ENCODE measurements around the gene NEK2.
"Not testable (repeated sequence)": the region's sequence is repeated elsewhere in the genome, so short reads cannot be mapped to it uniquely, and the experiment has no call there.

Gene NEK2

DNA sequence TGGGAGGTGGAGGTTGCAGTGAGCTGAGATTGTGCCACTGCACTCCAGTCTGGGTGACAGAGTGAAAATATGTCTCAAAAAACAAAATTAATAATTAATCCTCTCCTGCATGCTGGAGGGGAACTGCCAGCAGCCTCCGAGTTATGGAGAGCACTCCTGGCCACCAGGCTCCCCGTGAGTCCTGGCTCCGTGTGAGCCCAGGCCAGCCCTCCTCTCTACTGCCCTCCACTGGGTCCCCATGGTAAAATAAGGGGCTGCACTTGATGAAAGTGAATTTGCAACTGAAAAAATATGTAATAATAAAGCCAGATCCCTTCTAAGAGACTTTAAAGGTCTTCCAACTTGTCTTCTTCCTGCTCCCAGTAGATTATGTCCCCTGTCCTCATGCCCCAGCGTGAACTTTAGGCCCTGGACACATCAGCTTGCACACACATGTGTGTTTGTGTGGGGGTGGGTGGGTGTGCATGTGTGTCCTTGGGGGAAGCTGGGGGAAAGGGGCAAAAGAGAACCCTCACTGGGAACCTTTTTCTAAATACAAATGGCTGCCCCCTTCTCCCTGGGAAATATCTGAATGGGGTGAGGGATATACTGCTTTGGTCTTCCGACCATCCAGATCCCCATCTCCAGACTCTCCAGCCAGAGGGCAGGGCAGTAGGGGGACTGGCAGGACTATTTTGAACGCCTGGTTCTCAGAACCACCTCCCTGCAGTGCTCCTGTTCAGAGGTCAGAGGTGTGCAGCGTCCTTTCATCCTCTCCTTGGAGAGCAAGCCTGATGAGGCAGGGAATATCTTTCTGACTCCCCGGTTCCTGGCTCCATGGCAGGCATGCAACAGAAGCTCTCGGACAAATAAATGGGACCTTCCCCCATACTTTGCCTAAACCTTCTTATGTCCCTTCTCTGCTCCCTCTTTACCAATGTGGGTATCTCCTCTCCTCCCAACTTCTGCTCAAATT lies 26.2 kb downstream of the NEK2 start:
- peak; percentile 33 for DNase-seq

DNA sequence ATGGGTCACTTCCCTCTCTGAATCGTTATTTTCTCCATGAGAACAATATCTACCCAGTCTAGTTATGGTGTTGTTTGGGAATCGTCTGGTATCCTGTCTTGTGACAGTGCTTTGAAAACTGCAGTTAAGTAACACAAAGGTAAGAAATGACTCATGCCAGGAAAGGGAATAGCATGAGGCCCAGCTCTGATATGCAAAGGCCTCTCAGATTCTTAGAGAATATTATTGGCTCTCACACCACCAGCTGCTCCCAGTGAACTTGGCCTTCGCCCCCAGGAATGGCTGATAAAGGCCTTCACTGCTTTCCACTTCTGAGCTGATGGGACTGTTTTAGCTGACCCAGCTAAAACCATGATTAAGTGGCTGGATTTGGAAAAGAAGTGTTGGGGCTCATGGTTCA lies 27.1 kb downstream of the NEK2 start:
- DNase-seq: no peak

DNA sequence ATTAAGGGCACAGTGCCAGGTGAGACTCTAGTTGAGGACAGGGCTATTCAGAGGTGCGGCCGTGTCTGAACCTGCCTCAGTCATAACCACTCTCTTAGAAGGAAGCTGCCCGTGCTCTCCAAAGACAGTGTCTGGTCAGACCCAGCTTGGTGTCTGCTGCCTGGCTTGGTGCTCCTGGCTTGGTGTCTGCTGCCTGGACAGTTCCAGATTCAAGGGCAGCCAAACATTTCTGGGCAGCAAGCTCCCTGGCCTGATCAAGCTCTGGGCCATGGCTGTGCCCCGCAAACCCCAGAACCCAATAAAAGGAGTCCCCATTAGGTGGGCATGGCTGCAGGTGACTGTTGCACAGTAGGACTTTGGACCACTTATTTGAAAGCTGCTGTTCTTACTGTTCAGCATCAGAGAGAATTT lies 27.7 kb downstream of the NEK2 start:
- DNase-seq: no peak

DNA sequence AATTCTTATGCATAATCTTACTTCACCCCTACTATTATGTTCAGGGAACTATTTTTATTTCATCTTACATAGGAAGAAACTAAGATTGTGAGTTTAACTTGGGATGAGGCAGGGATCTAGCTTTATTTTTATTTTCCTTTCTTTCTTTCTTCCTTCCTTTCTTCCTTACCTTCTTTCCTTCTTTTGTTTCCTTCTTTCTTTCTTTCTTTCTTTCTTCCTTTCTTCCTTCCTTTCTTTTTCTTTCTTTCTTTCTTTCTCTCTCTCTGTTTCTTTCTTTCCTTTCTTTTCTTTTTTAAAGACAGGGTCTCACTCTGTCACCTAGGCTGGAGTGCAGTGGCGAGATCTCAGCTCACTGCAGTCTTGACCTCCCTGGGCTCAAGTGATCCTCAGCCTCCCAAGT lies 28.9 kb downstream of the NEK2 start:
- DNase-seq: no peak

DNA sequence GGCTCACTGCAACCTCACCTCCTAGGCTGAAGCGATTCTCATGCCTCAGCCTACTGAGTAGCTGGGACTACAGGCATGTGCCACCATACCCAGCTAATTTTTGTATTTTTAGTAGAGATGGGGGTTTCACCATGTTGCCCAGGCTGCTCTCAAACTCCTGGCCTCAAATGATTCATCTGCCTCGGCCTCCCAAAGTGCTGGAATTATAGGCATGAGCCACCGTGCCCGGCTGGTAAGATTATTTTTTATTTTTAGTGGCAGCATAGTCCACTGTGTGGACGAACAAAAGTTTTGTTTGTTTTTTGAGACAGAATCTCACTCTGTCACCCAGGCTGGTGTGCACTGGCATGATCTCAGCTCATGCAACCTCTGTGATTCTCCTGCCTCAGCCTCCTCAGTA lies 29.8 kb downstream of the NEK2 start:
- not testable (repeated sequence) for DNase-seq

DNA sequence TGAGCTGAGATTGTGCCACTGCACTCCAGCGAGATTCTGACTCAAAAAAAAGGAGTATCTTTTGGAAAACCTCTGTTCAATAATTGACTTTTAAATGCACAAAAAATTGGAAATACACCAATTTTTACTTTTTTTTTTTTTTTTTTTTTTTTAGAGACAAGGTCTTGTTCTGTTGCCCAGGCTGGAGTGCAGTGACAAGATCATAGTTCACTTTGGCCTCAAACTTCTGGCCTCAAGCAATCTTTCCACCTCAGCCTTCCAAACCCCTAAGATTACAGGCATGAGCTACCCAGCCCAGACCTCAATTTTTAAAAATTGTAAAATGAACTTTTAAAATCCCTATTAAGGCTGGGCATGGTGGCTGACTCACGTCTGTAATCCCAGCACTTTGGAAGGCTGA lies 30.8 kb downstream of the NEK2 start:
- DNase-seq: no peak

DNA sequence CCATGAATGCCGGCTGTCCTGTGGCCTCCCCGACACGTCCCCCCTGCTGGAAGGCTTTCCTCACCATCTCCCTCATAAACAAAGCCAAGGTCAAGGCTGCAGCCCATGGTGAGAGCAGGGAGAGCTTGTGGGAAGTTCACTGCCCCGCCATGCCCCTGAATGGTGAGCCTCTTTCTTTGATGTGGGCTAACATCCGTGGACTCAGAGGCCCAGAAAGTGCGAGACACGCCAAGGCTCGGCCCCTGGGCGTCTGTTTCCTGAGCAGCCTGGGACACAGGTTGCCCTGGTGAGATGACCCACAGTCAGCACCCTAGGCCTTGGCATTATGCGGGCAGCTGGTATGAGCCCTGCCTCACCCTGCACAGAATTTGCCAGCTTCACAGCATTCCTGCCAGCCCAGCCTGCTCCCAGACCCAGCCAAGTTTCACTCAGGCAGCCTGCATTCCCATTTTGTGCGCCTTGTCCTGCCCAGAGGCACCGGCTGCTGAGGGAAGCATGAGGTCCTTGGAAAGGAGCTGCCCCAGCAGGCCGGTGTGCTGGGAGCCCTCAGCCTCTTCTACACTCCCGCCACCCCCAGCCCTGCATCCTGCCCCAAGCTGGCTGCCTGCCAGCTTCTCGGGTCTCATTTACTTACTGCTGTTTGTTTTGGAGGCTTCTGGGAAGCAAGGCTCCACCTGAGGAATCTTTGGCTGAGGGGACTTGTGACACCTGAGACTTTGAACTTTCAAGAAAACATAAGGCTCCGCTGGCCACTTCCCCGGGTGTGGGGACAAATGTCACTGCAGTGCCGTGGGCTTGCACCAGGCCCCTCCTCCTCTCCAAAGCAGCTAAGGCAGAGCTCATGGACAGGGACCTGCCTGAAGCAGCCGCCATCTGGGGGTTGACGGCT lies 31.9 kb downstream of the NEK2 start:
- DNase-seq: no peak

DNA sequence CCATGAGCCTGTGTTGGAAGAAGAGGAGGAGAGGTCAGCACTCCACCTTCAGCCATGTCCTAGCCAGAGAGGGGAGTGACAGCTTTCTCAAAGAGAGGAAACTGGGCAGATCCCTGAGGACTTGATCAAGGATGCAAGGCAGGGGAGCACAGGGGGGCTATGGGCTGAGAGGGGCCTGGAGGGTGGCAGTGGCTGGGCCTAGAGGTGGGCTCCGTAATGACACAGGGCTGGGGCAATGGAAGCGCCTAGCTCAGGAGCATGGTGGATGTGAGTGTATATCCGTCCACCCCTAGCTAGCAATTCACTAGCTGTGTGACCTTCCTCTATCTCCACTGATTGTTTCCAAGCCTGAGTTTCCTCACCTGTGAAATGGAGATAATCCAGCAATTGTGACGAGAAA lies 32.6 kb downstream of the NEK2 start:
- no peak for DNase-seq

DNA sequence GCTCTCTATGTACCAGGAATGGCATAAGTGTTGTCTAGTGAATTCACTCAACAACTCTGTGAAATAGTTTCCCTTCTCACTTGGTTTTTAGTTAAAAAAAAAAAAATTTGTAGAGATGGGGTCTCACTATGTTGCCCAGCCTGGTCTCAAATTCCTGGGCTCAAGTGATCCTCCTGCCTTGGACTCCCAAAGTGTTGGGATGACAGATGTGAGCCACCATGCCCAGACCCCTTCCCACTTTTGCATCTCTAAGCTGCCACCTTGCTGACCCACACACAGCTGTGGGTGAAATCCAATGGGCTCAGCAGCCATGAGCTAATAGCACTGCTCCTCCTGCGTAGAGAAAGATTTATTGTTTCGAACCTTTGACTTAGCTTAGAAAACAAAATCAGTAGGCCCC lies 33.5 kb downstream of the NEK2 start:
- no peak for DNase-seq

DNA sequence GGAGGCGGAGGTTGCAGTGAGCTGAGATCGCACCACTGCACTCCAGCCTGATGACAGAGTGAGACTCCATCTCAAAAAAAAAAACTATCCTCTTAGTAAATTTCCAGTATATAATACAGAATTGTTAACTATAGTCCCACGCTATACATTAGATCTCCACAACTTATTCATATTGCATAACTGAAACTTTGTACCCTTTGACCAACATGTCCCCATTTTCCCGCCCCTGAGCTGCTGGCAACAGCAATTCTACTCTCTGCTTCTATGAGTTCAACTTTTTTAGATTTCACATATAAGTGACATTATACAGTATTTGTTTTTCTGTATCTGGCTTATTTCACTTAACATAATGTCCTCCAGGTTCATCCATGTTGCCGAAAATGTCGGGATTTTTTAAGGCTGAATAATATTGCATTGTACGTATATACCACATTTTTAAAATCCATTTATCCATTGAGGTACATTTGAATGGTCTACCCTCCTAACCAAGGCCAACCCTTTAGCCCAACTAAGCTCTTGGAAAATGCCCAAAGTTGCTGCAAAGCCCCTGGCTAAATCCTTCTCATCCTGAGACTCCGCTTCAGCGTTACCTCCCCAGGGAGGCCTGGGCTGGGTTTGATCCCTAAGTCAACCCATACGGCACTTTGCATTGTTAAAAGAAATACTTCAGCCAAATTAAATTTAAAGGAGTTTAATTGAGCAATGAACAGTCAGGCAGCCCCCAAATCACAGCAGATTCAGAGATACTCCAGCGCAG lies 34.2 kb downstream of the NEK2 start:
- DNase-seq: no peak

DNA sequence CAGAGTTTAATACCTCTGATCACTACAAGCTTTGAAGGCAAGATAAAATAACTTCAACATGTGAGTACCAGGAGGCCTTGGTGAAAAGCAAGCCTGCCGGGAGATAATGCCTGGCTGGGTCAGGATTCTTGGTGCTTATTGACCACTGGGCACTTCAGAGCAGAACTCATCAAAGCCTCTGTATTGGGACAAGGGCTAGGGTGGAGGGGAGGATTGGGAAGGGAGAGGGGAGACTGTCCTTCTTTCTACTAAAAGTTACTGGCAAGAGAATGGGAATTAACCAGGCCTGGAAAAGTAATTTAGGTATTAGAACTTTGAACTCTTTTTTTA lies 35.2 kb downstream of the NEK2 start:
- no peak for DNase-seq

DNA sequence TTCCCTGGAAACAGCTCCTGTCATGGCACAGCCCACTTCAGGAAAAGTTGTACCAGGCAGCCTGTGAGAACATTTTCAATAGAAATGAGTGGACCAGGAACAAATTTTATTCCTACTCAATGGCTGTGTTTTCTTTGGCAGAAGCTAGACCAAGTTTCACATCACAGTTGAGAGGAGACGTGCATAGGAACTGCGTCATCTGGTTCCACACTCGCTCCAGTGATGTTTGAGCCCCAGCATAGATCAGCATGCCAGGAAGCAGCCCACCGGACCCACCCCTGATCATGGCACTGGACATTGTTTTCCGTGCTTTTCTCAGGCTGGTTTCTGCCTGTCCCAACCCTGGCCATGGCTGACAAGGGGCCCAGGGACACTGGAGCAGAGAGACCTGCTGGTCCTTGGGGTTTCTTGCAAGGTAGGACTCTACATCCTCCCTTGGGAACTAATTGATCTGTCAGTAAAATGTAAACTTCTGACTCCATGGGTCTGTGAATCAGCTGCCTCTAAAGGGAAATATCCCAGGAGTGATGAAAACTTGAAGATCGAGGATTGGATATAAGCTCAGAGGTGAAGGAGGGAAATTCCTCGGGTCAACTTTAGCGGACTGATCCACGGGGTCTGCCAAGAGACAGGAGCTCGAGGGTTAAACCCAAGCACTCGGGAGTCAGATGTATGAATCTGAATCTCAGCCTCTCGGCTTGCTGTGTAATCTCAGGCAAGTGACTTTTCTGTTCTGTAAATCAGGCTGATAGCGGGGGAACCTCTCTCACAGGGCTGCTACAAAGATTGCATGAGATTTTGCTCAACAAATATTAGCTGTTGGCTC lies 35.7 kb downstream of the NEK2 start:
- peak; percentile 95 for DNase-seq

DNA sequence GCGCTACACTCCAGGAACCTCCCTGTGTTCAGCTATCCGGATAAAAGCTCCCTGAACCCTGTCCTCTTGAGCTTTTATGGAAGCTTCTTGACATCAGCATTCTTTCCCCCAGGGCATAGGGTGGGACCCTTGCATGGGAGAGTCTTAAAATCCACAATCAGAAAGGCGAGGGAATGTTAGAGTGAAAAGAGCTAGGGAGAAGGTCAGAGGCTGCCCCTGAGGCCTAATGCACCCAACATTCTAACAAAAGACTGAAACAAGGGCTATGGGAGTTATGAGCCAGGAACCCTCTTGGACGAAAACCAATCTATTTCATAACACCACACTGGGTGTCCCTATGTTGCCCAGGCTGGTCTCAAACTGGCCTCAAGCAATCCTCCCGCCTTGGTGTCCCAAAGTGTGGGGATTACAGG lies 36.7 kb downstream of the NEK2 start:
- no peak for DNase-seq

DNA sequence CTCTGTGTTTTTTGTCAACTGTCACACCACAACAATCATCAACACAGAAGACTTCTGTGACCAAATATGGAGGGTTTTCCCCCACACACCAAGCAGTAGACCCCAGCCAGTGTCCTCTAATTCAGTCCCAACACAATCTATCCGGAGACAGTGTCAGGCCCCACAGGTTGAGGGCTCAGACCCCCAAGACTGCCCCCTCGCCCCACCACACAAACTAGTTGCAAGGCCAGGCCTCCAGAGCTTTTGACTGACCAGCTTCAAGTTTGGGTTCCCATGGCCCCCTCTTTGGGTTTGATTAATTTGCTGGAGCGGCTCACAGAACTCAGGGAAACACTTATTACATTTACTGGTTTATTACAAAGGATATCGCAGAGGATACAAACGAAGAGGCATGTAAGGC lies 37.2 kb downstream of the NEK2 start:
- DNase-seq: no peak

DNA sequence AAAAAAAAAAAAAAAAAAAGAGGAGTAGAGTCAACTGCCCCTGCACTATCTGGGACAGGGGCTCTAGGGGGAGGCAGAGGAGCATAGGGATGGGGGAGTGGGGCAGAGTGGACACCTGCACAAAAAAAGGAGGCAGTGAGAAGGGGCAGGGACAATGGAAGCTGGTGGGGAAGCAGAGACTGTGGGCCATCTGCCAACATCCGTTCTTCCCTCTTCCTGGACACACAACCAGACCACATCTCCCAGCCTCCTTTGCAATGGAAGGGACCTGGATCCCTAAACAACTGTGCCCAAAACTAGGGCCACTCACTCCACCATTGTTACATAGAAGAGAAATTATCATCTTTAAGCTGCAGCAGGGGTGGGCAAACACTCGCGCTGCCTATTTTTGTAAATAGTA lies 38.4 kb downstream of the NEK2 start:
- no peak for DNase-seq

DNA sequence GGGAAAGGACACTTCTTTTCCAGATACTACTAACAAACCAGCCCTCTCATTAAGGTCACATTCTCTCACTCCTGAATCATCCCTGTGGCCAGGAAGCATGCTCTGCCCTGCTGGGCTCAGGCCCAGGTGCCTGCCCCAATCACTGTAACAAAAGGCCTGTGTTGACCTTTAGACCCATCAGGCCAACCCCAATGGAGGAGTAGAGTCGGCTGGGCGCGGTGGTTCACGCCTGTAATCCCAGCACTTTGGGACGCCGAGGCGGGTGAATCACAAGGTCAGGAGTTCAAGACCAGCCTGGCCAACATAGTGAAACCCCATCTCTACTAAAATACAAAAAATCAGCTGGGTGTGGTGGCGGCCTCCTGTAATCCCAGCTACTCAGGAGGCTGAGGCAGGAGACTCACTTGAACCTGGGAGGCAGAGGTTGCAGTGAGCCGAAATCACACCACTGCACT lies 38.8 kb downstream of the NEK2 start:
- peak; percentile 50 for DNase-seq

DNA sequence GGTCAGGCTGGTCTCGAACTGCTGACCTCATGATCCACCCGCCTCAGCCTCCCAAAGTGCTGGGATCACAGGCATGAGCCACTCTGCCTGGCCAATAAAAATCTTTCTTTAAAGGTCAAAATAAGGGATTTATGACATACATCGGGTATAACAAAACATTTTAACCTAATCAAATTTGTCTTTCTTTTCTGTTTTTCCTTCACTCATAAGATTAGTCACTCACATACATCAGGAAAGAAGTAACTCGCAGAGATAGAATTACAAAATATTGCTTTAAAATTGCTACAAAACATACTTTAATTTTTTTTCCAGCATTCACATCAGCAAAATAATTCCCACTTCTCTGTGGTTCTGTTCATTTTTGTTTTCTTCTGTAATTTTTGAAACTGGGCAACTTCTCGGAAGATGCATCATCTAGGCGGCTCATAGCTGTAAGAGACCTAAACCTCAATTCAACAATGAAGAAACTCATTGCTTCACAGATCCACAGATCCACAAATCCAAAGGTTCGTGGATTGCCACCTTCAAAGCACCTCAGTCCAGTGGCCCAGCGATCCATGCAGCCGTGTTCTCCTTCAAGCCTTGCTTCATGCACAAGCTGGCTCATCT lies 39.7 kb downstream of the NEK2 start:
- peak; percentile 22 for DNase-seq

DNA sequence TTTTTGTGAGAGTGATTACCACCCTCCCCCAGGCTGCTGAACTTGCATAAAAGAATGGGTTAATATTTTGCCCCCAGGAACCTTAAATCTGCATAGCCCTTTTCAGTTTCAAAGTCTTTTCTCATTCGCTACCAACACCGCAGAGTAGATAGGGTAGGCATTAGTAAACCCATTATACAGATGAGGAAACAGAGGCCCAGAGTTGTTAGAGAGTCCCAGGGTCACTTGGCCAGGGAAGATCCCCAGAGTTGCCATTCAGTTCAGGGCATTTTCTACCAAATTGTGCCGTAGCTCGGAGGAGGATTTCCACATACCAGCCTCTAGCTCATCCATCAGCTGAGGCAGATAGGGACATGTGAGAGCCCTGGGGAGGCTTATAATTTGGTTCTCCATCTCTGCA lies 40.5 kb downstream of the NEK2 start:
- DNase-seq: no peak

DNA sequence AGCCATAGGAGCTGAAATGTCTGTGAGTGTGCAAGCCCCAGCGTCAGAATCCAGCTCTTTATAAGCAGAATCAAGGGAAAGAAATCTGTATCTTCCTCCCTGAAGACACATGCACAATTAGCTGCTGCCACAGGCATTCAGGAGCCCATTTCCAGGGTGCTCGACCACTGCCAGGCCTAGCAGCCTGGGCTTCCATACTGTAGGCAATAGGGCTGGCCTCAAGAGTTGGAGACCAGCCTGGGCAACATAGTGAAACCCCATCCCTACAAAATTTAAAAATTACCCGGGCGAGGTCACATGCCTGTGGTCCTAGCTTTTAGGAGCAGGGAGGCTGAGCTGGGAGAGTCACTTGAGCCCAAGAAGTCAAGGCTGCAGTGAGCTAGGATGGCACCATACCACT lies 41.0 kb downstream of the NEK2 start:
- DNase-seq: no peak

DNA sequence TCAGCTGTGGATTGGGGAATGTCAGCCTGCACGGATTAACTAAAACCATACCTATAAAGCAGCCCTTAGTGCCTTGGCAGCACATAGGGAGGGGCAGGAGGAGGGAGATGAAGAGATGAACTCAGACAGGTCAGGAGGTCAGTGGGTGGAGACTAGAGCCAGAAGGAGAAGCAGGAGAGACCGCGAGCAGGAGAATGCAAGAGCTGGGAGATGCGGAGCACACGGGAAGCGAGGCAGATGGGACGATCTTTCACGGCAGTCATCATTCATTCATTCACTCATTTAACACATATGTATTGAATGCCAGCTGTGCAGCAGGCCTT lies 41.9 kb downstream of the NEK2 start:
- DNase-seq: peak; percentile 18

DNA sequence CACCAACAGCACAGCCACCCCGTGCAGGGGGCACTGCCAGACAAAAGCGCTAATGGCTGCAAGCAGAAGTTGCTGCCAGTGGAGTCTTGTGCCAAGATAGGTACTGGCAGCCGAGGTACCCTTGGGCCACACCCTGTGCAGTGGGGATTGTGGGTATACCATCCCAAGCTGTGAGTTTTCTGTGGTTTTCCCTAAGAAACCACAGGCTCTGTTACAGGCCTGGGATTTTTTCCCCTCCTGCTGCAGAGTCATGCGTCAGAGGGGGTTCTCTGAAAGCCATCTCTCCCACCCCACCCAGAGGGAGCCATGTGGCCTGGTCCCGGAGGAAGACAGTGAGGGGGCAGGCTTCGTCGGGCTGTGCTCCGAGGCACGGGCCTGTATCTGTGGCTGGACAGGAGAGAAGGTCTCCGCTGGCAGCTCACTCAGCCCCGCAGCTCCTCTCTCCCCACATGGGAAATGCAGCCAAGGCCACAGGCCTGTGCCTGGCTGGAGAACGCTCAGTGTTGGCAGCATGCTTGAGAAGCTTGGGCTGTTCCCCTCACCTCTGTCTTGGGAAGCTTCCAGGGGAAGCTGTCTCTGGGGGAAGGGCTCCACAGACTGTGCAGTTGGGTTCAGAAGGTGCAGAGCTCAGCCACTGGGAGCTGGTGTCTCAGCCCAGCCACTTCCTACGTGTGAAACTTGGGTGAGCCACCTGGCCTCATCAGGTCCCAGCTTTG lies 42.5 kb downstream of the NEK2 start:
- DNase-seq: peak; percentile 90

All from fibroblast of upper back skin (primary cell).